Activated naive CD4-positive, alpha-beta T cell treated with anti-CD3 and anti-CD28 coated beads for 36 hours (primary cell): Measurements from ENCODE around the gene RNF213. TPM values are rescaled to one million over a fixed set of nuclear protein-coding genes. Genes with fewer than 3 reads are reported as not detected.

Experiments used
- CTCF ChIA-PET: fragments of 350-600 bp; sonication (Branson Sonifier 250); formaldehyde crosslinking; loops from one replicate; lab custom pipeline; 2021; ENCODE audit warnings: antibody characterized with exemption; lab: Charles Lee
- DNase-seq: peaks from one replicate; pipeline ENCODE4 v3.0.0-alpha.2; 2020
- H3K27ac Mint-ChIP-seq: one replicate; pipeline ENCODE4 v1.8.0; 2021; ENCODE audit warnings: mild to moderate bottlenecking, mixed read lengths
- H3K27me3 Mint-ChIP-seq: one replicate; pipeline ENCODE4 v1.8.0; 2021; ENCODE audit warnings: low read depth, mixed read lengths
- H3K36me3 Mint-ChIP-seq: one replicate; pipeline ENCODE4 v1.8.0; 2021; ENCODE audit warnings: low read depth, mixed read lengths
- H3K4me1 Mint-ChIP-seq: one replicate; pipeline ENCODE4 v1.8.0; 2021; ENCODE audit warnings: low read depth, mixed read lengths
- H3K4me3 Mint-ChIP-seq: one replicate; pipeline ENCODE4 v1.8.0; 2021; ENCODE audit warnings: mild to moderate bottlenecking, moderate library complexity, mixed read lengths
- H3K9me3 Mint-ChIP-seq: one replicate; pipeline ENCODE4 v1.8.0; 2021; ENCODE audit warnings: mixed read lengths
- intact Hi-C: fragments of 100-400 bp; cut with micrococcal nuclease; formaldehyde crosslinking; loops from one replicate; pipeline ENCODE4 v1.15.1; 2023
- total RNA-seq, 2 experiments: library from RNA; stranded (reverse); gene quantifications; one replicate each; pipeline ENCODE4 v1.2.3, GENCODE V29; 2021

The RNF213 gene
- total RNA-seq, 2 experiments from 2014 or later = 234 to 250 TPM

DNA sequence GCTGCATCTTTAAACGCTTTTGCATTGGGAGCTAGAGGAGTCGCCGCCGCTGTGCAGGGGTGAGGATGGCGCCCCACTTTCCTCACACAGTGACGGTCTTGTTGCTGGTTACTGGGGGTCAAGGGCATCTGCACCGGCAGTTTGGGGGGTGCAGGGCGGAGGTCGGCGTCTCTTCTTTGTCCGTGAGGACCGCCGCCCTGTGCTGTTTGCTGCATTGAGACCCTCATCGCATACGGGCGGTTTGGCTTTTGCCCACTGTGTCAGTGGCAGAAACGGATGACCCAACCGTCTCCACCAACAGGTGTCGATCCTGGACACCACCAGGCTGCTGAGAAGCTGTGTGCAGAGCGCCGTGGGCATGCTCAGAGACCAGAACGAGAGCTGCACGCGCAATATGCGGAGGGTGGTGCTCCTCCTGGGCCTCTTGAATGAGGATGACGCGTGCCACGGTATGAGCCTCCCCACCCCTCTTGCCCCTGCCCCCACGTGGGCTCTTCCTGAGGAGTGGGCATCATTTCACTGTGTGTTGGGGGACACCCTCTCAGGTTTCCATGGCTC is 93.1 kb downstream of the RNF213 start:
- intact Hi-C loops = no loop called here
- CTCF ChIA-PET = no interaction called here
- Mint-ChIP-seq H3K4me3 (no peak overlapping the region), H3K27me3 (no peaks in the 10 kb centered on the region), H3K4me1 (peaks cover 6% of the 10 kb centered on the region), H3K36me3 (peaks cover 57% of the 10 kb centered on the region), H3K9me3 (no peaks in the 10 kb centered on the region), H3K27ac (no peak overlapping the region)
- DNase-seq = no peak

DNA sequence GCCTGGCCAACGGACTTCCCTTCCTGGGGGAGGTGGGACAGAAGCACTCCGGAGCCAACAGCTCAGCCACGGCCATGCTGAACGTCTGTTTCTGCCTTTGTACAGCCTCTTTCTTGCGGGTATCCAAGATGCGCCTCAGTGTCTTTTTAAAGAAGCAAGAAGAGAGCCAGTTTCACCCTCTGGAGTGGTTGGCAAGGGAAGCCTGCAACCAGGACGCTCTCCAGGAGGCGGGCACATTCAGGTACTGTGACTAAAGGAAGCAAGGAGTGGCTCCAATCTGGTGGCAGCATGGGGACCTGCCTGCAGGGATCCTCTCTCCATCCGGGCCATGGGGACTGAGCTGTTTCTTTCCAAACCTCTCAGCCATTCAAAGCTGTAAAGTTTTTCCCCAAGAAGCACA is 93.7 kb downstream of the RNF213 start:
- Mint-ChIP-seq H3K27ac (no peak overlapping the region), H3K4me3 (no peak overlapping the region), H3K4me1 (peaks cover 2% of the 10 kb centered on the region), H3K9me3 (no peaks in the 10 kb centered on the region), H3K27me3 (no peaks in the 10 kb centered on the region), H3K36me3 (peaks cover 57% of the 10 kb centered on the region)
- intact Hi-C loops = no loop called here
- CTCF ChIA-PET = no interaction called here
- no peak for DNase-seq

DNA sequence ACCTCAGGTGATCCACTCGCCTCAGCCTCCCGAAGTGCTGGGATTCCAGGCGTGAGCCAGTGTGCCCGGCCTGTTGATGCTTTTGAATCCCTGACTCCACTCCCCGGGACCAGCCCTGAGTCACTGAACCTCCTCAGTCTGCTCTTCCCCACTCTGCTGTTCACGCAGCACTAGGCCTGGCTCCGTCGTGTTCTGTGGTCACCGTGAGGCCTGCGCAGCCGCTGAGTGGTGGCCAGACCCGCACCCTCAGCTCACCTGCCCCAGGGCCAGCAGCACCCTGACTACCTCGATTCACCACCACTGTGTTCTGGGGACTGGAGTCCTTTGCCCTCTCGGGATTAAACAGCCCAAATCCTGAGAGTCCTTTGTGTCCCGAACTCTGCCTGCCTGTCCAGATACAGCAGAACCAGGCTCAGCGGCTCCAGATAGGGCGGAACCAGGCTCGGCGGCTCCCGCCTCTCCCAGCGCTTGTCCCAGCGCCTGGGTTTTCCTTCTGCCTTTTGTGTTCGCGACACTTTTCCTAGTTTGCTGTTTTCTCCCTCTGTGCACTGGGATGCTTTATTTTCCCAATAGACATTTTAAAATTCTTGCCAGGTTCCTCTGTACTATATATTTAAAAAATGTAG is 95.7 kb downstream of the RNF213 start:
- H3K4me1 Mint-ChIP-seq = no peaks in the 10 kb centered on the region
- no peak for DNase-seq
- H3K27me3 Mint-ChIP-seq = no peaks in the 10 kb centered on the region
- CTCF ChIA-PET = no interaction called here
- H3K27ac Mint-ChIP-seq = no peak overlapping the region
- H3K9me3 Mint-ChIP-seq = no peaks in the 10 kb centered on the region
- no peak overlapping the region for H3K4me3 Mint-ChIP-seq
- intact Hi-C loops = no loop called here
- H3K36me3 Mint-ChIP-seq = peaks cover 63% of the 10 kb centered on the region

GRCh38 chr17:80358131-80358530 is 97.5 kb downstream of the RNF213 start:
- H3K36me3 Mint-ChIP-seq = peaks cover 62% of the 10 kb centered on the region
- H3K9me3 Mint-ChIP-seq = no peaks in the 10 kb centered on the region
- H3K4me3 Mint-ChIP-seq = no peak overlapping the region
- no peaks in the 10 kb centered on the region for H3K4me1 Mint-ChIP-seq
- intact Hi-C loops = no loop called here
- no peaks in the 10 kb centered on the region for H3K27me3 Mint-ChIP-seq
- CTCF ChIA-PET = no interaction called here
- no peak for DNase-seq
- H3K27ac Mint-ChIP-seq = no peak overlapping the region

GRCh38 chr17:80358861-80359260 is 98.2 kb downstream of the RNF213 start:
- no peak overlapping the region for H3K27ac Mint-ChIP-seq
- no peaks in the 10 kb centered on the region for H3K4me1 Mint-ChIP-seq
- H3K4me3 Mint-ChIP-seq = no peak overlapping the region
- no peaks in the 10 kb centered on the region for H3K27me3 Mint-ChIP-seq
- peaks cover 62% of the 10 kb centered on the region for H3K36me3 Mint-ChIP-seq
- DNase-seq = no peak
- CTCF ChIA-PET = interaction anchor here (0.7 kb wide), 1 partner anchor 19 kb away, joined by 3 read pairs; no protein-coding TSS in a partner anchor
- no peaks in the 10 kb centered on the region for H3K9me3 Mint-ChIP-seq
- intact Hi-C loops = no loop called here

DNA sequence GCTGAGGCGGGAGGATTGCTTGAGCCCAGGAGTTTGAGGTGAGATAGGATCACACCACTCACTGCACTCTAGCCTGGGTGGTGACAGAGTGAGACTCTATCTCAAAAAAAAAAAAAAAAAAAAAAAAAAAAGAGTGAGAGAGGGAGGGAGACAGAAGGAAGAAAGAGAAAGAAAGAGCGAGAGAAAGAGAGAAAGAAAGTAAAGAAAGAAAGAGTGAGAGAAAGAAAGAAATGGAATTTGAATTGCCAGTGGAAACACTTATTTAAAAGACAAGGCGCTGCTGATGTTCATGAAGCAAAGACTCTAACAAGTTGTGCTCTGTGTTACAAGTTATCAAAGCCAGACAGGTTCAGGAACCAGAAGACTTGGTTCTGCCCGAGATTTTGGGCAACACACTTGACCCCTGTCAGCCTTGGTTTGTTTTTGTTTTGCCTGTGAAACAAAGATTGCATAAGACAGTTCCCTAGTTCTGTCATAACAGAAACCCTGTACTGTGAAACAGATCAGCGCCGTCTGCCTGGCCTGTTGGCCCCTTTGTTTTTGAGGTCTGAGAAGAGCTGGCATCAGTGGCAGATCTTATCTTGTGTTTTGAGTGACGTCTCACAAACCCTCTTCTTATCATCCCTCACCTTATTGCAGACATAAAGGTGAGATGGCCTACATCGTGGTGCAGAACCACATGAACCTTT is 98.9 kb downstream of the RNF213 start:
- Mint-ChIP-seq H3K27me3 (no peaks in the 10 kb centered on the region), H3K9me3 (no peaks in the 10 kb centered on the region), H3K27ac (no peak overlapping the region), H3K4me1 (no peaks in the 10 kb centered on the region), H3K4me3 (no peak overlapping the region), H3K36me3 (peaks cover 67% of the 10 kb centered on the region)
- intact Hi-C loops = loop anchor here (5.0 kb wide), 1 partner anchor 162 kb away; no protein-coding TSS in a partner anchor
- DNase-seq = no peak
- CTCF ChIA-PET = interaction anchor here (0.7 to 0.9 kb wide), 2 partner anchors 18 to 214 kb away, joined by 3 read pairs; no protein-coding TSS in a partner anchor

- H3K4me1 Mint-ChIP-seq = no peaks in the 10 kb centered on the region
- no peaks in the 10 kb centered on the region for H3K9me3 Mint-ChIP-seq
- DNase-seq = no peak
- CTCF ChIA-PET = interaction anchor here (0.9 to 1.0 kb wide), 2 partner anchors 211 to 215 kb away, joined by 3 read pairs; no protein-coding TSS in a partner anchor
- H3K27ac Mint-ChIP-seq = no peak overlapping the region
- intact Hi-C loops = loop anchor here (5.0 kb wide), 1 partner anchor 163 kb away; no protein-coding TSS in a partner anchor
- peaks cover 66% of the 10 kb centered on the region for H3K36me3 Mint-ChIP-seq
- no peak overlapping the region for H3K4me3 Mint-ChIP-seq
- no peaks in the 10 kb centered on the region for H3K27me3 Mint-ChIP-seq
Observed at GRCh38 chr17:80360396-80360795, 99.7 kb downstream of the RNF213 start.

DNA sequence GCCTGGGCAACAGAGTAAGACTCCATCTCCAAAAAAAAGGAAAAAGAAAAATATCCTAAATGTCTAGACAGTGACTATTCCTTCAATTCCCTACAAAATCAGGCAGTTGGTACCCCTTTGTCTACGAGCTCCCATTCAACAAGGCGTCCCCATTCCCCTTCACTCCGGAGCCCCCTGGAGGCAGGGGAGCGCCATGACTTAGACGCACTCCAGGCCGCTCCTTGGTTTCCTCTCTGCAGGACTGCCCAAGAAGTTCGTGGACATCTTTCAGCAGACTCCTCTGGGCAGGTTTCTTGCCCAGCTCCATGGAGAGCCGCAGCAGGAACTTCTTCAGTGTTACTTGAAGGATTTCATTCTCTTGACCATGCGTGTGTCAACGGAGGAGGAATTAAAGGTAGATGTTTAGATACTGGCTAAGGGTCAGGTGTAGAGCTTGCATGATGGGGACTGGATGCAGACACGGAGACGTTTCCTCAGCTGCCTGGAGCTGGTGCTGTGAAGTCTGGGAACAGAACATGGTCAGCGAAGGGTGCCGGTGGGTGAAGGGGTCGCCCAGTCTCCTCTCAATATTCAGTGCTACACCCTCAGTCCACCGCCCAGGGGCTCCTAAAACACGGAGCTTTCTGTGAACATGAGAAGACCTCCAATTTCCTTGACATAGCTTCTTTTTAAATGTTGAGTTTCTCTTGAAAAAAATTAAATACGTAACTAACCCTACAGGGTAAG is 101.0 kb downstream of the RNF213 start:
- CTCF ChIA-PET = interaction anchor here (0.6 to 1.9 kb wide), 6 partner anchors 10 to 212 kb away, joined by 3 to 7 read pairs (median 3); no protein-coding TSS in a partner anchor
- H3K4me1 Mint-ChIP-seq = no peaks in the 10 kb centered on the region
- H3K27ac Mint-ChIP-seq = no peak overlapping the region
- intact Hi-C loops = loop anchor here (5.0 kb wide), 1 partner anchor 164 kb away; no protein-coding TSS in a partner anchor
- H3K27me3 Mint-ChIP-seq = no peaks in the 10 kb centered on the region
- H3K9me3 Mint-ChIP-seq = no peaks in the 10 kb centered on the region
- H3K4me3 Mint-ChIP-seq = no peak overlapping the region
- peaks cover 68% of the 10 kb centered on the region for H3K36me3 Mint-ChIP-seq
- DNase-seq = peak; percentile 34

DNA sequence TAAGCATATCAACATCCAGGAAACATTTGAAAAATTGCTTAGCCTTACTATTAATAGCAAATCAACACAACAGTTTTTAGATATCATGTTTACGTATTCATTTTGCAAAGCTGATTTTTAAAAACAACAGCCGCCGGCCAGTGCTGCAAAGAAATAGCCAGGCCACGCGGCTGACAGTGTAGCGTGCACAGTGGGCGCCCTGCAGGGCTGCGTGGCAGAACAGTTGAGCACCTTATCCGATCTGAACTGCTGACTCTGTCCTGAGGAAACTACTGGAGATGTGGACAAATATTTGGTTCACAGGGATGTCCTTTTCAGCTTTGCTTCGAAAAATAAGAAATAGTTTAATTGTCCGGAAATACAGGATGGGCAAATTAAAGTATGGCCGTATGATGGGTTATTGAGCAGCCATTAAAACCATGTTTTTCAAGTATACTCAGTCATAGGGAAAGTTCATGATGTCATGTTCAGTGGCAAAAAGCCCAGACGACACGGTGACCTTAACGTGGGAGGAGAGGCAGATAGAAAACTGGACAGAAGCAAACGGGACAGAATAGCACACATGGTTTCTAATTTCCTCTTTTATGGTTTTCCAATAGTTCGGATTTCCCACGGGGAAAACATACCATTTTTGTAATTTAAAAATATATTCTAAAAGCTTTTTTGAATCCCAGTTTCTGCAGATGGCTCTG is 101.9 kb downstream of the RNF213 start:
- Mint-ChIP-seq H3K27ac (no peak overlapping the region), H3K27me3 (no peaks in the 10 kb centered on the region), H3K9me3 (no peaks in the 10 kb centered on the region), H3K4me1 (no peaks in the 10 kb centered on the region), H3K36me3 (peaks cover 70% of the 10 kb centered on the region), H3K4me3 (no peak overlapping the region)
- DNase-seq = no peak
- CTCF ChIA-PET = interaction anchor here (0.6 to 2.1 kb wide), 5 partner anchors 146 to 280 kb away, joined by 3 to 7 read pairs (median 5); no protein-coding TSS in a partner anchor
- intact Hi-C loops = loop anchor here (5.0 kb wide), 1 partner anchor 165 kb away; no protein-coding TSS in a partner anchor

DNA sequence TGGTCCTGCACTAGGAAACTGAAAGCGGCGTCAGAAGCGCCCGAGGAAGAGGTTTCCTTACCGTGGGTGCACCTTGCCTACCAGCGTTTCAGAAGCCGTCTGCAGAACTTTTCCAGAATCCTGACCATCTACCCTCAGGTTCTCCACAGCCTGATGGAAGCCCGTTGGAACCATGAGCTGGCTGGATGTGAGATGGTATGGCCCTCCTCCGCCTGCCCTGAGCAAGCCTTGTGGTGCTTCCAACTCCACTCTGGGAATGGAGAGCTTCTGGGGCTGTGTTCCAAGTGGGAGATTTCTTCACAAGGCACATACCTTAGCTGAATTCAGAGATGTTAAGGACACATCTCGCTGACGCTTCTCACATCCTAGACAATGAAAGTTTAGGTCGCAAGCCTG is 102.5 kb downstream of the RNF213 start:
- H3K4me3 Mint-ChIP-seq = no peak overlapping the region
- CTCF ChIA-PET = interaction anchor here (1.2 to 2.1 kb wide), 2 partner anchors 166 to 280 kb away, joined by 5 read pairs; no protein-coding TSS in a partner anchor
- DNase-seq = no peak
- H3K4me1 Mint-ChIP-seq = no peaks in the 10 kb centered on the region
- no peaks in the 10 kb centered on the region for H3K27me3 Mint-ChIP-seq
- peak overlapping the region; percentile 50 for H3K27ac Mint-ChIP-seq
- intact Hi-C loops = loop anchor here (5.0 kb wide), 1 partner anchor 166 kb away; no protein-coding TSS in a partner anchor
- H3K36me3 Mint-ChIP-seq = peaks cover 71% of the 10 kb centered on the region
- H3K9me3 Mint-ChIP-seq = no peaks in the 10 kb centered on the region

GRCh38 chr17:80363518-80364090 is 103.0 kb downstream of the RNF213 start:
- intact Hi-C loops = loop anchor here (5.0 kb wide), 1 partner anchor 166 kb away; no protein-coding TSS in a partner anchor
- Mint-ChIP-seq H3K27me3 (no peaks in the 10 kb centered on the region), H3K27ac (peak overlapping the region; percentile 51), H3K9me3 (no peaks in the 10 kb centered on the region), H3K4me3 (no peak overlapping the region), H3K36me3 (peaks cover 69% of the 10 kb centered on the region), H3K4me1 (no peaks in the 10 kb centered on the region)
- CTCF ChIA-PET = interaction anchor here (1.2 to 2.1 kb wide), 2 partner anchors 167 to 281 kb away, joined by 5 read pairs; no protein-coding TSS in a partner anchor
- no peak for DNase-seq
